HEK293 (cell line): ENCODE data around the gene SLC49A3.

Experiments used
- CTCF ChIA-PET: fragments of 350-600 bp; formaldehyde crosslinking; extraction: SDS; loops from one replicate; lab custom pipeline; 2021; ENCODE audit warnings: antibody characterized with exemption; lab: Yijun Ruan, JAX
- POLR2A ChIA-PET: fragments of 300-600 bp; formaldehyde crosslinking; extraction: SDS; loops from one replicate; lab custom pipeline; 2020; ENCODE audit warnings: antibody characterized with exemption, inconsistent platforms; lab: Yijun Ruan, JAX
- H3K27ac ChIP-seq: fragments of 200-500 bp; sonication (Bioruptor generic); 2 replicates; pipeline ENCODE4 v1.5.1; 2014; ENCODE audit warnings: low read depth, low read length, control low read depth, inconsistent platforms; ENCODE audit errors: extremely low read depth
- H3K36me3 ChIP-seq, 2 experiments: fragments of 200-500 bp in 1 of 2; sonication (Bioruptor generic) in 1 of 2; 1 replicate in 1 of 2; 2 replicates in 1 of 2; pipeline ENCODE4 v1.5.1; 2014 to 2017; ENCODE audit warnings: inconsistent platforms in 2 of 2, low read length in 2 of 2; ENCODE audit not compliant: control insufficient read depth in 2 of 2, insufficient read depth in 1 of 2
- H3K4me1 ChIP-seq: fragments of 200-500 bp; sonication (Bioruptor generic); 2 replicates; pipeline ENCODE4 v1.5.1; 2014; ENCODE audit warnings: mild to moderate bottlenecking, low read length, inconsistent platforms; ENCODE audit not compliant: control insufficient read depth, insufficient read depth
- H3K4me3 ChIP-seq: 2 replicates; pipeline ENCODE4 v1.5.1; 2011; ENCODE audit warnings: low read depth, mild to moderate bottlenecking, control low read depth, low read length, moderate library complexity
- H3K9me3 ChIP-seq: fragments of 200-500 bp; sonication (Bioruptor generic); 2 replicates; pipeline ENCODE4 v1.5.1; 2014; ENCODE audit warnings: low read depth, low read length, inconsistent platforms; ENCODE audit not compliant: control insufficient read depth, insufficient read depth
- EGR2 ChIP-seq: fragments of 450-650 bp; formaldehyde crosslinking; IDR thresholded peaks from 2 replicates; pipeline ENCODE4 v1.5.1; 2016; ENCODE audit warnings: low read depth, missing biosample characterization, missing genetic modification characterization
- FEZF1 ChIP-seq: fragments of 450-650 bp; formaldehyde crosslinking; IDR thresholded peaks from 2 replicates; pipeline ENCODE4 v1.5.1; 2016; ENCODE audit warnings: missing biosample characterization, missing genetic modification characterization
- GLI2 ChIP-seq: fragments of 450-650 bp; formaldehyde crosslinking; IDR thresholded peaks from 2 replicates; pipeline ENCODE4; 2017; ENCODE audit warnings: missing biosample characterization, missing genetic modification characterization, low read depth, borderline replicate concordance
- HOXC10 ChIP-seq: sonication (generic); formaldehyde crosslinking; IDR thresholded peaks from 2 replicates; pipeline ENCODE4 v1.8.1; 2023; ENCODE audit warnings: mild to moderate bottlenecking, missing genetic modification reagents
- OVOL3 ChIP-seq: fragments of 450-650 bp; formaldehyde crosslinking; IDR thresholded peaks from 2 replicates; pipeline ENCODE4 v1.5.1; 2016; ENCODE audit warnings: missing biosample characterization, missing genetic modification characterization
- SETDB1 ChIP-seq: IDR thresholded peaks from one replicate; pipeline ENCODE4 v1.6.1; 2017; ENCODE audit warnings: mild to moderate bottlenecking, low read length, moderate library complexity, mixed read lengths; ENCODE audit not compliant: insufficient read length
- YY1 ChIP-seq: fragments of 450-650 bp; formaldehyde crosslinking; IDR thresholded peaks from 2 replicates; pipeline ENCODE4 v1.5.1; 2018; ENCODE audit warnings: missing biosample characterization, missing genetic modification characterization
- YY2 ChIP-seq: fragments of 450-650 bp; formaldehyde crosslinking; IDR thresholded peaks from 2 replicates; pipeline ENCODE4 v1.5.1; 2016; ENCODE audit warnings: missing biosample characterization, missing genetic modification characterization
- ZFHX2 ChIP-seq: fragments of 450-650 bp; formaldehyde crosslinking; conservative IDR thresholded peaks from 2 replicates; pipeline ENCODE4 v1.5.1; 2016; ENCODE audit warnings: missing biosample characterization, missing genetic modification characterization
- ZNF121 ChIP-seq: fragments of 450-650 bp; formaldehyde crosslinking; IDR thresholded peaks from 2 replicates; pipeline ENCODE4 v1.5.1; 2016; ENCODE audit warnings: missing biosample characterization, missing genetic modification characterization
- ZNF16 ChIP-seq: fragments of 450-650 bp; formaldehyde crosslinking; IDR thresholded peaks from 2 replicates; pipeline ENCODE4 v1.5.1; 2016; ENCODE audit warnings: low read depth, missing biosample characterization, missing genetic modification characterization
- ZNF174 ChIP-seq: fragments of 450-650 bp; formaldehyde crosslinking; IDR thresholded peaks from 2 replicates; pipeline ENCODE4 v1.5.0; 2017; ENCODE audit warnings: missing biosample characterization, mild to moderate bottlenecking, missing genetic modification characterization
- ZNF214 ChIP-seq: fragments of 450-650 bp; formaldehyde crosslinking; IDR thresholded peaks from 2 replicates; pipeline ENCODE4 v1.5.1; 2017; ENCODE audit warnings: missing biosample characterization, mild to moderate bottlenecking, missing genetic modification characterization, borderline replicate concordance
- ZNF24 ChIP-seq: fragments of 450-650 bp; formaldehyde crosslinking; IDR thresholded peaks from 2 replicates; pipeline ENCODE4 v1.5.1; 2016; ENCODE audit warnings: missing biosample characterization, missing genetic modification characterization
- ZNF266 ChIP-seq: fragments of 450-650 bp; formaldehyde crosslinking; IDR thresholded peaks from 2 replicates; pipeline ENCODE4 v1.5.1; 2016; ENCODE audit warnings: missing biosample characterization, missing genetic modification characterization, low read depth
- ZNF292 ChIP-seq: fragments of 450-650 bp; formaldehyde crosslinking; IDR thresholded peaks from 2 replicates; pipeline ENCODE4 v1.5.1; 2016; ENCODE audit warnings: low read depth, missing biosample characterization, missing genetic modification characterization, borderline replicate concordance
- ZNF335 ChIP-seq: fragments of 450-650 bp; formaldehyde crosslinking; conservative IDR thresholded peaks from 2 replicates; pipeline ENCODE4 v1.5.1; 2016; ENCODE audit warnings: missing biosample characterization, missing genetic modification characterization
- ZNF423 ChIP-seq: fragments of 450-650 bp; formaldehyde crosslinking; IDR thresholded peaks from 2 replicates; pipeline ENCODE4 v1.5.1; 2016; ENCODE audit warnings: missing biosample characterization, missing genetic modification characterization
- ZNF549 ChIP-seq: fragments of 450-650 bp; IDR thresholded peaks from 2 replicates; pipeline ENCODE4 v1.5.1; 2018; ENCODE audit warnings: missing biosample characterization, missing genetic modification characterization, mild to moderate bottlenecking, inconsistent platforms, moderate library complexity
- ZNF558 ChIP-seq: fragments of 450-650 bp; formaldehyde crosslinking; IDR thresholded peaks from 2 replicates; pipeline ENCODE4 v1.5.1; 2016; ENCODE audit warnings: missing biosample characterization, missing genetic modification characterization
- ZNF561 ChIP-seq: fragments of 450-650 bp; IDR thresholded peaks from 2 replicates; pipeline ENCODE4 v1.5.1; 2018; ENCODE audit warnings: missing biosample characterization, missing genetic modification characterization, borderline replicate concordance
- ZNF600 ChIP-seq: fragments of 450-650 bp; formaldehyde crosslinking; IDR thresholded peaks from 2 replicates; pipeline ENCODE4 v1.5.1; 2016; ENCODE audit warnings: missing biosample characterization, missing genetic modification characterization
- ZNF623 ChIP-seq: fragments of 450-650 bp; formaldehyde crosslinking; IDR thresholded peaks from 2 replicates; pipeline ENCODE4 v1.5.1; 2016; ENCODE audit warnings: missing biosample characterization, missing genetic modification characterization
- ZNF624 ChIP-seq: fragments of 450-650 bp; formaldehyde crosslinking; IDR thresholded peaks from 2 replicates; pipeline ENCODE4 v1.5.1; 2017; ENCODE audit warnings: missing biosample characterization, missing genetic modification characterization
- ZNF654 ChIP-seq: fragments of 450-650 bp; formaldehyde crosslinking; IDR thresholded peaks from 2 replicates; pipeline ENCODE4 v1.5.1; 2016; ENCODE audit warnings: low read depth, missing biosample characterization, missing genetic modification characterization
- ZNF707 ChIP-seq: fragments of 450-650 bp; formaldehyde crosslinking; IDR thresholded peaks from 2 replicates; pipeline ENCODE4 v1.5.1; 2016; ENCODE audit warnings: missing biosample characterization, missing genetic modification characterization
- ZNF843 ChIP-seq: fragments of 450-650 bp; formaldehyde crosslinking; IDR thresholded peaks from 2 replicates; pipeline ENCODE4 v1.5.1; 2016; ENCODE audit warnings: missing biosample characterization, missing genetic modification characterization
- TF ChIP-seq, protein P1 (sequence below): fragments of 450-650 bp; formaldehyde crosslinking; IDR thresholded peaks from 2 replicates; pipeline ENCODE4 v1.5.1; 2016; ENCODE audit warnings: missing biosample characterization, missing genetic modification characterization
- TF ChIP-seq, protein P2 (sequence below): fragments of 450-650 bp; formaldehyde crosslinking; optimal IDR thresholded peaks from 2 replicates; pipeline ENCODE3; 2016; ENCODE audit warnings: missing biosample characterization, mild to moderate bottlenecking, missing genetic modification characterization
- TF ChIP-seq, protein P3 (sequence below): fragments of 450-650 bp; IDR thresholded peaks from 2 replicates; pipeline ENCODE4 v1.5.1; 2018; ENCODE audit warnings: missing biosample characterization, missing genetic modification characterization

Gene SLC49A3

DNA sequence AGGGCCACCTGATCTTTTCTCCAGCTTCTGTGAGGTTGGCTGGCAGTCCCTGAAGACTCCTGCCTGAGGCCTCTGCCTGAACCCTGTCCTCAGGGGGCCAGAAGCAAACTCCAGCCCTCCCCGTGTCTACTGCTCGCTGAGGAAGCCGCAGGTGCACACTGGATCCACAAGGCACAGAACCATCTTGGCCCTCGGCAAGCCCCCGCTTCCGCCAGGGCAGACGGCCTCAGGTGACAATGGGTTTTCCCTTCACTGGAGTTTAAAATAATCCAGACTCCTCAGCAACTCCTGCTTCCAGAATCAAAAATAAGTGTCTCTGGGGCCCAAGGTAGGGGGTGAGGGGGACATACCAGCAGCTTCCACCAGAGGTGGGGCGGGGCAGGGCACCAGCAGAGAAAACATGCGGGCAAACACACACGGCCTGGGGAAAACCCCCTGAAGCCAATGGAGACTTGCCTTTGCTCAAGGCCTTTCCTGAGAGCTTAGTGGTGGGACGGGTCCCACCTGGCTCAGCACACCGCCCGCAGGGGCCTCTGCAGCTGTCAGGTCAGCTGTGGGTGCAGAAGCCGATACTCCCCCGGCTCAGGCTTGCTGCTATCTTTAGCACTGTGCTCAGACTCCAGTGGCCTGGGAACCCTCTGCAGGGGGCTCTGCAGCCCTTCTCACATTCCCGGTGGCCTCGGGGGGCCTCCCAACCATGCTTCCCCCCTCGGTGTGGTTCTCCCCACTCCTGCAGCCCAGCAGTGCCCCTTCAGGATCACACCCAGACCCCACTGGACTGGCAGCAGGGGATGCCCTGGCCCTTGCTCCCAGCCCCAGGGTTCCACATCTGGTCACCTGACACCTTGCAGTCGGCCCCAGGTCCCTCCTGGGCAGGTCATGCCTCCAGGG lies 12.7 kb downstream of the SLC49A3 start (continued):
- no peak for TF ChIP-seq SETDB1
- TF ChIP-seq YY1 (tag by site-specific recombination) = no peak
- peak; percentile 21; the same call in 1 of the 2 replicates for TF ChIP-seq EGR2
- no peak for TF ChIP-seq OVOL3 (tag by site-specific recombination)
- TF ChIP-seq, protein P1, sequence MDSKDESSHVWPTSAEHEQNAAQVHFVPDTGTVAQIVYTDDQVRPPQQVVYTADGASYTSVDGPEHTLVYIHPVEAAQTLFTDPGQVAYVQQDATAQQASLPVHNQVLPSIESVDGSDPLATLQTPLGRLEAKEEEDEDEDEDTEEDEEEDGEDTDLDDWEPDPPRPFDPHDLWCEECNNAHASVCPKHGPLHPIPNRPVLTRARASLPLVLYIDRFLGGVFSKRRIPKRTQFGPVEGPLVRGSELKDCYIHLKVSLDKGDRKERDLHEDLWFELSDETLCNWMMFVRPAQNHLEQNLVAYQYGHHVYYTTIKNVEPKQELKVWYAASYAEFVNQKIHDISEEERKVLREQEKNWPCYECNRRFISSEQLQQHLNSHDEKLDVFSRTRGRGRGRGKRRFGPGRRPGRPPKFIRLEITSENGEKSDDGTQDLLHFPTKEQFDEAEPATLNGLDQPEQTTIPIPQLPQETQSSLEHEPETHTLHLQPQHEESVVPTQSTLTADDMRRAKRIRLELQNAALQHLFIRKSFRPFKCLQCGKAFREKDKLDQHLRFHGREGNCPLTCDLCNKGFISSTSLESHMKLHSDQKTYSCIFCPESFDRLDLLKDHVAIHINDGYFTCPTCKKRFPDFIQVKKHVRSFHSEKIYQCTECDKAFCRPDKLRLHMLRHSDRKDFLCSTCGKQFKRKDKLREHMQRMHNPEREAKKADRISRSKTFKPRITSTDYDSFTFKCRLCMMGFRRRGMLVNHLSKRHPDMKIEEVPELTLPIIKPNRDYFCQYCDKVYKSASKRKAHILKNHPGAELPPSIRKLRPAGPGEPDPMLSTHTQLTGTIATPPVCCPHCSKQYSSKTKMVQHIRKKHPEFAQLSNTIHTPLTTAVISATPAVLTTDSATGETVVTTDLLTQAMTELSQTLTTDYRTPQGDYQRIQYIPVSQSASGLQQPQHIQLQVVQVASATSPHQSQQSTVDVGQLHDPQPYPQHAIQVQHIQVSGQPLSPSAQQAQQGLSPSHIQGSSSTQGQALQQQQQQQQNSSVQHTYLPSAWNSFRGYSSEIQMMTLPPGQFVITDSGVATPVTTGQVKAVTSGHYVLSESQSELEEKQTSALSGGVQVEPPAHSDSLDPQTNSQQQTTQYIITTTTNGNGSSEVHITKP (tag by site-specific recombination) = peak; percentile 41
- TF ChIP-seq ZNF423 (tag by site-specific recombination) = no peak
- TF ChIP-seq ZNF174 = no peak
- no peak for TF ChIP-seq ZNF624
- TF ChIP-seq ZNF654 (tag by site-specific recombination) = no peak
- no peak for TF ChIP-seq HOXC10 (CRISPR knock-in tag)
- no peak for TF ChIP-seq ZNF16
- TF ChIP-seq, all 188 proteins: peak for 6

DNA sequence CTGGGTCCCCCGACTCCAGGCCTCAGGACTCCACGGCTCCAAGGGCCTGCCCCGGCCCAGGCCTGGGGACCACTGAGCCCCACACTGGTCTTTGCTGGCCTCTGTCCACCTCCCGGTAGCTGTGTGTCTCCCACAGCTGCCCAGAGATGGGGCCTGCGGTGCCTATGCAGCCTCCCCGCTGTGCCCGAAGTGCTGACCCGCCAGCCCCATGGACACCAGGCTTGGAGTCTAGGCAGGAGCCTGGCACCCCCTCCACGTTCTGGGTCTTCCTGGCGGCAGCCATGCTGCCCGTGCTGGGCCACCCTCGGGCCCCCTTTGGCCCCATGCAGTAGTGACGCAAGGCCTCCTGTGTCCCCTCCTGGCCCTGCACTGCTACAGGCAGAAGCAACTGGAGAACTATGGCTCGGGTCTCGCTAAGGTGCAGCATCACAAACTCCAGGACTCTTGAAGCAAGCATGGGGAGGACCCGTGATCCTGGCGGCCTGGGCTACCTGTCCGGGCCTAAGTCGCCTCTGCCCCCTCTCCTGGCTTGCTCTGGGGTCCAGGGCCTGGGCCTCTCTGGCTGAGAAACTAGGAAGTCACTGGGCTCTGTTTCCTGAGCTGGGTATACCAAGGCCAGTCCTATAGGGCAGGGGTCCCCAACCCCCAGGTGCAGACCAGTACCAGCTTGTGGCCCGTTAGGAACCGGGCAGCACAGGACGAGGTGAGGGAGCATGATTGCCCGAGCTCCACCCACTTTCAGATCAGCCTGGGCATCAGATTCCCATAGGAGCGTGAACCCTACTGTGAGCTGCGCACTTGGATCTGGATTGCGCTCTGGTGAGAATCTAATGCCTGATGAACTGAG lies 13.7 kb downstream of the SLC49A3 start:
- peaks cover 3% of the 10 kb centered on the region for H3K4me1 ChIP-seq
- peak overlapping the region; percentile 77 for H3K4me3 ChIP-seq
- ChIA-PET CTCF (interaction anchor here (0.6 to 2.4 kb wide), 3 partner anchors 9 to 1128 kb away, joined by 3 to 6 read pairs (median 3); no protein-coding TSS in a partner anchor), POLR2A (interaction anchor here (1.1 to 1.3 kb wide), 2 partner anchors 12 to 30 kb away, joined by 3 to 4 read pairs; no protein-coding TSS in a partner anchor)
- no peaks in the 10 kb centered on the region for H3K9me3 ChIP-seq
- H3K36me3 ChIP-seq = peaks cover 0 to 35% of the 10 kb centered on the region in 2 experiments; a peak in 2 of 3 replicates
- peak overlapping the region; percentile 76 for H3K27ac ChIP-seq
- TF ChIP-seq ZNF561 (tag by site-specific recombination) = no peak
- no peak for TF ChIP-seq ZNF623 (tag by site-specific recombination)
- no peak for TF ChIP-seq YY2 (tag by site-specific recombination)
- no peak for TF ChIP-seq ZNF266 (tag by site-specific recombination)
- no peak for TF ChIP-seq ZNF121 (tag by site-specific recombination)
- TF ChIP-seq ZNF843 = no peak
- TF ChIP-seq ZNF335 = peak; percentile 81
- TF ChIP-seq ZNF600 (tag by site-specific recombination) = no peak
- TF ChIP-seq ZNF423 (tag by site-specific recombination) = no peak
- TF ChIP-seq FEZF1 (tag by site-specific recombination) = no peak
- TF ChIP-seq, protein P2, sequence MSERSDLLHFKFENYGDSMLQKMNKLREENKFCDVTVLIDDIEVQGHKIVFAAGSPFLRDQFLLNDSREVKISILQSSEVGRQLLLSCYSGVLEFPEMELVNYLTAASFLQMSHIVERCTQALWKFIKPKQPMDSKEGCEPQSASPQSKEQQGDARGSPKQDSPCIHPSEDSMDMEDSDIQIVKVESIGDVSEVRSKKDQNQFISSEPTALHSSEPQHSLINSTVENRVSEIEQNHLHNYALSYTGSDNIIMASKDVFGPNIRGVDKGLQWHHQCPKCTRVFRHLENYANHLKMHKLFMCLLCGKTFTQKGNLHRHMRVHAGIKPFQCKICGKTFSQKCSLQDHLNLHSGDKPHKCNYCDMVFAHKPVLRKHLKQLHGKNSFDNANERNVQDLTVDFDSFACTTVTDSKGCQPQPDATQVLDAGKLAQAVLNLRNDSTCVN (tag by site-specific recombination) = no peak
- TF ChIP-seq ZNF214 (tag by site-specific recombination) = no peak
- no peak for TF ChIP-seq ZNF707 (tag by site-specific recombination)
- no peak for TF ChIP-seq SETDB1
- no peak for TF ChIP-seq ZNF558
- no peak for TF ChIP-seq GLI2
- no peak for TF ChIP-seq ZFHX2 (tag by site-specific recombination)
- TF ChIP-seq, protein P3, sequence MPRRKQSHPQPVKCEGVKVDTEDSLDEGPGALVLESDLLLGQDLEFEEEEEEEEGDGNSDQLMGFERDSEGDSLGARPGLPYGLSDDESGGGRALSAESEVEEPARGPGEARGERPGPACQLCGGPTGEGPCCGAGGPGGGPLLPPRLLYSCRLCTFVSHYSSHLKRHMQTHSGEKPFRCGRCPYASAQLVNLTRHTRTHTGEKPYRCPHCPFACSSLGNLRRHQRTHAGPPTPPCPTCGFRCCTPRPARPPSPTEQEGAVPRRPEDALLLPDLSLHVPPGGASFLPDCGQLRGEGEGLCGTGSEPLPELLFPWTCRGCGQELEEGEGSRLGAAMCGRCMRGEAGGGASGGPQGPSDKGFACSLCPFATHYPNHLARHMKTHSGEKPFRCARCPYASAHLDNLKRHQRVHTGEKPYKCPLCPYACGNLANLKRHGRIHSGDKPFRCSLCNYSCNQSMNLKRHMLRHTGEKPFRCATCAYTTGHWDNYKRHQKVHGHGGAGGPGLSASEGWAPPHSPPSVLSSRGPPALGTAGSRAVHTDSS (tag by site-specific recombination) = no peak
- peak; percentile 95 for TF ChIP-seq ZNF549 (tag by site-specific recombination)
- TF ChIP-seq ZNF292 (tag by site-specific recombination) = no peak
- TF ChIP-seq ZNF24 (tag by site-specific recombination) = no peak
